Stimulated activated CD8-positive, alpha-beta memory T cell treated with anti-CD3 and anti-CD28 coated beads, Interleukin-2, amount 100 ng/mL, for 1 hour (primary cell): ENCODE results near the gene ECE1.
"Not testable (repeated sequence)": the region's sequence is repeated elsewhere in the genome, so short reads cannot be mapped to it uniquely, and the experiment has no call there.

ENCODE experiments used
- DNase-seq, 2 donors: peaks; one replicate each; pipeline ENCODE4 v3.0.0-alpha.2; 2020; ENCODE audit warnings: low read depth in 2 of 2

The ECE1 gene

GRCh38 chr1:21292984-21293536 lies 2.8 kb upstream of the ECE1 start:
- no peak for DNase-seq

GRCh38 chr1:21292503-21292983 lies 2.3 kb upstream of the ECE1 start:
- DNase-seq = no peak

GRCh38 chr1:21291964-21292363 lies 1.7 kb upstream of the ECE1 start:
- DNase-seq = no peak

- no peak for DNase-seq
Observed at GRCh38 chr1:21291184-21291583, 921 bp upstream of the ECE1 start.

GRCh38 chr1:21290546-21290944 lies 282 bp upstream of the ECE1 start:
- DNase-seq = no peak

- DNase-seq = no peak
Observed at GRCh38 chr1:21289127-21289526, 1.1 kb downstream of the ECE1 start.

GRCh38 chr1:21287905-21288514 lies 2.3 kb downstream of the ECE1 start:
- no peak for DNase-seq

- DNase-seq = not testable (repeated sequence)
Observed at GRCh38 chr1:21285386-21285785, 4.9 kb downstream of the ECE1 start.

- no peak for DNase-seq
Observed at GRCh38 chr1:21285055-21285372, 5.2 kb downstream of the ECE1 start.

- DNase-seq = no peak
Observed at GRCh38 chr1:21284206-21285054, 5.8 kb downstream of the ECE1 start.

GRCh38 chr1:21283524-21283923 lies 6.7 kb downstream of the ECE1 start:
- DNase-seq = no peak

- DNase-seq = not testable (repeated sequence)
Observed at GRCh38 chr1:21282020-21282419, 8.2 kb downstream of the ECE1 start.

GRCh38 chr1:21280482-21280881 lies 9.8 kb downstream of the ECE1 start:
- no peak for DNase-seq

- DNase-seq = no peak
Observed at GRCh38 chr1:21280011-21280471, 10.2 kb downstream of the ECE1 start.

GRCh38 chr1:21278860-21279845 lies 11.1 kb downstream of the ECE1 start:
- no peak for DNase-seq

- DNase-seq = no peak
Observed at GRCh38 chr1:21278208-21278859, 11.9 kb downstream of the ECE1 start.

- no peak for DNase-seq
Observed at GRCh38 chr1:21277180-21277579, 13.1 kb downstream of the ECE1 start.

GRCh38 chr1:21272540-21272939 lies 17.7 kb downstream of the ECE1 start:
- DNase-seq = no peak

GRCh38 chr1:21271550-21271949 lies 18.7 kb downstream of the ECE1 start:
- DNase-seq = no peak

GRCh38 chr1:21270086-21270689 lies 20.1 kb downstream of the ECE1 start:
- peak; percentile 53 to 64 for DNase-seq
